HG03521 (cell line): ENCODE results near the gene PPP2R3A.
"Not testable (repeated sequence)": the region's sequence is repeated elsewhere in the genome, so short reads cannot be mapped to it uniquely, and the experiment has no call there.

ENCODE experiments used
- ATAC-seq: cut with Tn5 transposase; IDR thresholded peaks from one replicate; pipeline ENCODE4 v1.9.1; 2021; ENCODE audit warnings: mild to moderate bottlenecking, moderate library complexity; ENCODE audit not compliant: unreplicated experiment

The PPP2R3A gene

GRCh38 chr3:135965506-135966270, at the start of gene PPP2R3A:
TSS of gene PPP2R3A (plus strand) at chr3:135965728. CDS start at chr3:136001499, 35,771 bp downstream.
- ATAC-seq, result peak; percentile 81

- ATAC-seq, result no peak
These were observed 49.2 kb upstream of the PPP2R3A start for GRCh38 chr3:135916310-135916709.

- ATAC-seq, result no peak
These were observed 48.5 kb upstream of the PPP2R3A start for GRCh38 chr3:135917076-135917475.

- ATAC-seq, result no peak
These were observed 47.5 kb upstream of the PPP2R3A start for GRCh38 chr3:135917927-135918597.

GRCh38 chr3:135918600-135918999, 46.9 kb upstream of the PPP2R3A start:
- no peak for ATAC-seq

- ATAC-seq, result no peak
These were observed 45.3 kb upstream of the PPP2R3A start for GRCh38 chr3:135920275-135920674.

- ATAC-seq, result no peak
These were observed 42.7 kb upstream of the PPP2R3A start for GRCh38 chr3:135922903-135923250.

- no peak for ATAC-seq
These were observed 41.0 kb upstream of the PPP2R3A start for GRCh38 chr3:135924506-135924905.

GRCh38 chr3:135926664-135927063, 38.9 kb upstream of the PPP2R3A start:
- no peak for ATAC-seq

- ATAC-seq, result no peak
These were observed 38.4 kb upstream of the PPP2R3A start for GRCh38 chr3:135927155-135927554.

GRCh38 chr3:135929670-135930069, 35.9 kb upstream of the PPP2R3A start:
- ATAC-seq, result no peak

GRCh38 chr3:135930255-135930654, 35.3 kb upstream of the PPP2R3A start:
- no peak for ATAC-seq

GRCh38 chr3:135935171-135935570, 30.4 kb upstream of the PPP2R3A start:
- ATAC-seq, result not testable (repeated sequence)

GRCh38 chr3:135937766-135938165, 27.8 kb upstream of the PPP2R3A start:
- not testable (repeated sequence) for ATAC-seq

GRCh38 chr3:135944831-135945230, 20.7 kb upstream of the PPP2R3A start:
- no peak for ATAC-seq

- no peak for ATAC-seq
These were observed 14.6 kb upstream of the PPP2R3A start for GRCh38 chr3:135950941-135951340.

- no peak for ATAC-seq
These were observed 1.2 kb upstream of the PPP2R3A start for GRCh38 chr3:135964160-135964955.

- ATAC-seq, result no peak
These were observed 411 bp upstream of the PPP2R3A start for GRCh38 chr3:135965129-135965505.

- ATAC-seq, result peak; percentile 2
These were observed 888 bp downstream of the PPP2R3A start for GRCh38 chr3:135966271-135966961.

- no peak for ATAC-seq
These were observed 1.4 kb downstream of the PPP2R3A start for GRCh38 chr3:135966962-135967274.

GRCh38 chr3:135967867-135968266, 2.3 kb downstream of the PPP2R3A start:
- no peak for ATAC-seq
